SK-N-SH (cell line): Measurements from ENCODE around the gene POLE2. TPM values are rescaled to one million over a fixed set of nuclear protein-coding genes. Genes with fewer than 3 reads are reported as not detected.

Experiments
- CTCF ChIA-PET: fragments of 300-600, 350-600 bp; formaldehyde crosslinking; extraction: SDS; loops from one replicate; lab custom pipeline; 2021; lab: Yijun Ruan, JAX
- POLR2A ChIA-PET: fragments of 350-600 bp; sonication (Branson Sonifier 250); formaldehyde crosslinking; extraction: SDS; loops from one replicate; lab custom pipeline; 2020; ENCODE audit warnings: antibody characterized with exemption, inconsistent platforms; lab: Yijun Ruan, JAX
- DNase-seq: peaks from one replicate; pipeline ENCODE4 v3.0.0; 2012
- H2AFZ ChIP-seq: fragments of 200-600 bp; sonication (generic); 2 replicates; pipeline ENCODE4 v1.8.1; 2016; ENCODE audit warnings: antibody characterized with exemption, mild to moderate bottlenecking, low read depth
- H3F3A ChIP-seq: fragments of 200-600 bp; sonication (generic); replicated peaks from 2 replicates; pipeline ENCODE3; 2016; ENCODE audit warnings: antibody characterized with exemption, mild to moderate bottlenecking; ENCODE audit not compliant: insufficient read depth
- H3K27ac ChIP-seq, 2 experiments: fragments of 200-500 bp in 1 of 2; fragments of 200-600 bp in 1 of 2; sonication (Bioruptor generic) in 1 of 2; sonication (generic), shearing (Covaris generic) in 1 of 2; 2 replicates each; pipeline versions ENCODE4 v1.5.1 to v1.6.1; 2014 to 2016; ENCODE audit warnings: low read depth in 2 of 2, inconsistent platforms in 1 of 2, low read length in 1 of 2, mild to moderate bottlenecking in 1 of 2, mixed read lengths in 1 of 2
- H3K27me3 ChIP-seq: fragments of 200-600 bp; sonication (generic), shearing (Covaris generic); 2 replicates; pipeline ENCODE4 v1.6.1; 2016; ENCODE audit warnings: mixed run types; ENCODE audit not compliant: insufficient read depth
- H3K36me3 ChIP-seq, 2 experiments: fragments of 200-500 bp in 1 of 2; fragments of 200-600 bp in 1 of 2; sonication (Bioruptor generic) in 1 of 2; sonication (generic) in 1 of 2; replicated peaks in 1 of 2; 2 replicates each; pipeline versions ENCODE3 to v1.5.1; 2014 to 2016; ENCODE audit warnings: low read length in 1 of 2, mild to moderate bottlenecking in 1 of 2; ENCODE audit not compliant: insufficient read depth in 2 of 2, control insufficient read depth in 1 of 2
- H3K4me1 ChIP-seq, 2 experiments: fragments of 200-500 bp in 1 of 2; fragments of 200-600 bp in 1 of 2; sonication (Bioruptor generic) in 1 of 2; sonication (generic), shearing (Covaris generic) in 1 of 2; 2 replicates each; pipeline versions ENCODE4 v1.5.1 to v1.6.1; 2014 to 2016; ENCODE audit warnings: low read depth in 1 of 2, low read length in 1 of 2, mixed run types in 1 of 2; ENCODE audit not compliant: insufficient read depth in 2 of 2, control insufficient read depth in 1 of 2
- H3K4me2 ChIP-seq: fragments of 200-600 bp; sonication (generic), shearing (Covaris generic); 2 replicates; pipeline ENCODE4 v1.6.1; 2017; ENCODE audit warnings: mixed run types
- H3K4me3 ChIP-seq, 2 experiments: fragments of 200-500 bp in 1 of 2; fragments of 200-600 bp in 1 of 2; sonication (Bioruptor generic) in 1 of 2; sonication (generic), shearing (Covaris generic) in 1 of 2; 2 replicates each; pipeline versions ENCODE4 v1.5.1 to v1.8.1; 2014 to 2016; ENCODE audit warnings: low read depth in 2 of 2, inconsistent platforms in 1 of 2, low read length in 1 of 2, mild to moderate bottlenecking in 1 of 2, mixed read lengths in 1 of 2, moderate library complexity in 1 of 2
- H3K79me2 ChIP-seq: fragments of 200-600 bp; sonication (generic); 2 replicates; pipeline ENCODE4 v1.8.1; 2017; ENCODE audit warnings: mild to moderate bottlenecking; ENCODE audit not compliant: insufficient read depth
- H3K9ac ChIP-seq: fragments of 200-600 bp; sonication (generic); 2 replicates; pipeline ENCODE4 v1.6.1; 2017; ENCODE audit warnings: mixed run types
- H3K9me2 ChIP-seq: fragments of 200-600 bp; sonication (generic); 2 replicates; pipeline ENCODE4 v1.6.1; 2017; ENCODE audit warnings: mixed run types
- H3K9me3 ChIP-seq: fragments of 200-600 bp; sonication (generic); 2 replicates; pipeline ENCODE4 v1.6.1; 2017; ENCODE audit warnings: mixed run types, mild to moderate bottlenecking, moderate library complexity
- H4K20me1 ChIP-seq: fragments of 200-600 bp; sonication (generic); 2 replicates; pipeline ENCODE4 v1.6.1; 2017; ENCODE audit warnings: mild to moderate bottlenecking, mixed run types; ENCODE audit not compliant: insufficient read depth
- FOXM1 ChIP-seq: IDR thresholded peaks from 2 replicates; pipeline ENCODE4 v1.4.0; 2012; ENCODE audit warnings: low read depth, mild to moderate bottlenecking
- GABPA ChIP-seq: IDR thresholded peaks from 2 replicates; pipeline ENCODE4 v1.4.0; 2012; ENCODE audit warnings: low read depth, mild to moderate bottlenecking
- IRF3 ChIP-seq: fragments of 150-350 bp; IDR thresholded peaks from 2 replicates; pipeline ENCODE4 v1.6.1; 2016; ENCODE audit warnings: mild to moderate bottlenecking, low read depth, low read length
- JUND ChIP-seq: IDR thresholded peaks from 2 replicates; pipeline ENCODE4 v1.4.0; 2012
- MEF2A ChIP-seq: IDR thresholded peaks from 2 replicates; pipeline ENCODE4 v1.4.0; 2012; ENCODE audit warnings: low read depth, borderline replicate concordance
- NRF1 ChIP-seq: IDR thresholded peaks from 2 replicates; pipeline ENCODE4 v1.6.1; 2012; ENCODE audit warnings: low read depth, mild to moderate bottlenecking, low read length
- POLR2AphosphoS5 ChIP-seq: IDR thresholded peaks from 2 replicates; pipeline ENCODE4 v1.6.1; 2012; ENCODE audit warnings: low read depth, low read length
- REST ChIP-seq: IDR thresholded peaks from 2 replicates; pipeline ENCODE4 v1.6.1; 2012; ENCODE audit warnings: mild to moderate bottlenecking, low read depth, low read length, moderate library complexity
- TAF1 ChIP-seq: IDR thresholded peaks from 2 replicates; pipeline ENCODE4 v1.6.1; 2012; ENCODE audit warnings: low read depth, mild to moderate bottlenecking, low read length, moderate library complexity, borderline replicate concordance
- USF1 ChIP-seq: IDR thresholded peaks from 2 replicates; pipeline ENCODE4 v1.4.0; 2012; ENCODE audit warnings: low read depth, borderline replicate concordance
- WGBS: methylation state at CpG from one replicate; pipeline ENCODE4 v1.1.6; 2017; ENCODE audit warnings: low lambda C conversion rate; 5-methylcytosine and 5-hydroxymethylcytosine counted together
- polyA plus RNA-seq, 3 experiments: library from polyadenylated mRNA; depleted of rRNA; stranded (reverse); fragments of >200 nt; gene quantifications; 2 replicates each; pipeline ENCODE4 v1.2.3, GENCODE V29; 2012
- TF ChIP-seq, protein P1 (sequence below): fragments of 150-350 bp; IDR thresholded peaks from 2 replicates; pipeline ENCODE4 v1.6.1; 2017; ENCODE audit warnings: antibody characterized with exemption, low read length, low read depth, borderline replicate concordance

The POLE2 gene
- polyA plus RNA-seq, 1 of the 3 experiments (the other 2 are of a cell fraction): 8.5 TPM

- no peak overlapping the region for H3K27ac ChIP-seq
- no peaks in the 10 kb centered on the region for H3K27me3 ChIP-seq
- no peaks in the 10 kb centered on the region for H3K4me1 ChIP-seq
- no peak overlapping the region for H3K4me2 ChIP-seq
- DNase-seq: no peak
- H3K9me3 ChIP-seq: no peaks in the 10 kb centered on the region
- no peak overlapping the region for H2AFZ ChIP-seq
- H3K9me2 ChIP-seq: no peaks in the 10 kb centered on the region
- no peak overlapping the region for H3K9ac ChIP-seq
- ChIA-PET CTCF (no interaction called here), POLR2A (no interaction called here)
- no peak for TF ChIP-seq TAF1
- TF ChIP-seq POLR2AphosphoS5: no peak
- no peak for TF ChIP-seq GABPA
- TF ChIP-seq IRF3: no peak
- TF ChIP-seq JUND: no peak
- TF ChIP-seq, protein P1, sequence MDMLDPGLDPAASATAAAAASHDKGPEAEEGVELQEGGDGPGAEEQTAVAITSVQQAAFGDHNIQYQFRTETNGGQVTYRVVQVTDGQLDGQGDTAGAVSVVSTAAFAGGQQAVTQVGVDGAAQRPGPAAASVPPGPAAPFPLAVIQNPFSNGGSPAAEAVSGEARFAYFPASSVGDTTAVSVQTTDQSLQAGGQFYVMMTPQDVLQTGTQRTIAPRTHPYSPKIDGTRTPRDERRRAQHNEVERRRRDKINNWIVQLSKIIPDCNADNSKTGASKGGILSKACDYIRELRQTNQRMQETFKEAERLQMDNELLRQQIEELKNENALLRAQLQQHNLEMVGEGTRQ: no peak
- TF ChIP-seq FOXM1: no peak
- no peak for TF ChIP-seq USF1
- no peak for TF ChIP-seq NRF1
- no peak for TF ChIP-seq MEF2A
- no peaks in the 10 kb centered on the region for H4K20me1 ChIP-seq
- H3K4me3 ChIP-seq: no peak overlapping the region
- H3K79me2 ChIP-seq: no peaks in the 10 kb centered on the region
- no peaks in the 10 kb centered on the region for H3F3A ChIP-seq
- no peaks in the 10 kb centered on the region for H3K36me3 ChIP-seq
These were observed 45.8 kb upstream of the POLE2 start for GRCh38 chr14:49733836-49734235.

DNA sequence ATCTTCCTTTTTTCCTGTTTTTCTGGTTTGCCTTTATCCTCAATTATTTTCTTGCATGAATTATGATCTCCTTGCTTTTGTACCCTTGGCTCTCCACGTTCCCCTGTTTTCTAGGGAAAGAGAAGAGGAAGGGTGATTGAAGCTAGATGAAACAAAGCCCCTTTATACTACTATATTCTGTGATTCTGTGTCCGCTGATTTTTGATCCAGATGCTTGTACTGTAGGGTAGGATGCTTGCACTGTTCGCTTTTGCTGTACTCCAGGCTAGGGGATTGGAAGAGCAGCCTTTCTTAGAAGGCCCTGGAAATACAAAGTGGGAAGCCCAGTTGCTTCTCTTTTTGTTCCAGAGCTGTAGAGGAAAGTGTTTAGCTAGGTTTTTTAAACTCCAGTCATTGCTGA is 44.9 kb upstream of the POLE2 start:
- CTCF ChIA-PET: interaction anchor here (1.1 kb wide), 1 partner anchor 15 kb away, joined by 3 read pairs; no protein-coding TSS in a partner anchor
- H2AFZ ChIP-seq: no peak overlapping the region
- WGBS: 88% methylated on average over 3 of the region's 3 CpGs
- no peaks in the 10 kb centered on the region for H3K79me2 ChIP-seq
- H3F3A ChIP-seq: no peaks in the 10 kb centered on the region
- no peaks in the 10 kb centered on the region for H3K4me1 ChIP-seq
- POLR2A ChIA-PET: no interaction called here
- no peaks in the 10 kb centered on the region for H4K20me1 ChIP-seq
- H3K9ac ChIP-seq: no peak overlapping the region
- H3K27ac ChIP-seq: no peak overlapping the region
- TF ChIP-seq REST: no peak
- no peaks in the 10 kb centered on the region for H3K36me3 ChIP-seq
- no peaks in the 10 kb centered on the region for H3K9me2 ChIP-seq
- no peaks in the 10 kb centered on the region for H3K9me3 ChIP-seq
- no peaks in the 10 kb centered on the region for H3K27me3 ChIP-seq
- H3K4me2 ChIP-seq: no peak overlapping the region
- H3K4me3 ChIP-seq: no peak overlapping the region
- DNase-seq: no peak
